GM23338 (cell line): Measurements from ENCODE around the gene CCNY. TPM values are rescaled to one million over a fixed set of nuclear protein-coding genes. Genes with fewer than 3 reads are reported as not detected.
"Not testable (repeated sequence)": the region's sequence is repeated elsewhere in the genome, so short reads cannot be mapped to it uniquely, and the experiment has no call there.

Source experiments
- ATAC-seq: fragments of 200-7000 bp; cut with Tn5 transposase; 3 replicates; pipeline ENCODE4 v1.9.1; 2020
- DNase-seq: peaks from one replicate; pipeline ENCODE4 v3.0.0-alpha.2; 2015; ENCODE audit warnings: low spot score
- H2AFZ ChIP-seq: fragments of 200-600 bp; sonication (generic); 2 replicates; pipeline ENCODE4 v1.8.0; 2016; ENCODE audit warnings: antibody characterized with exemption, mild to moderate bottlenecking, moderate library complexity
- H3F3A ChIP-seq: fragments of 200-600 bp; sonication (generic); replicated peaks from 2 replicates; pipeline ENCODE4 v1.8.0; 2017; ENCODE audit warnings: antibody characterized with exemption, mixed run types, low read depth
- H3K27ac ChIP-seq: fragments of 200-600 bp; sonication (generic); 2 replicates; pipeline ENCODE4 v1.6.1; 2016; ENCODE audit warnings: low read depth
- H3K27me3 ChIP-seq: fragments of 200-600 bp; sonication (generic); 2 replicates; pipeline ENCODE4 v1.8.0; 2016; ENCODE audit warnings: mild to moderate bottlenecking, mixed run types, moderate library complexity; ENCODE audit not compliant: insufficient read depth
- H3K36me3 ChIP-seq: fragments of 200-600 bp; sonication (generic); 2 replicates; pipeline ENCODE4 v1.8.0; 2016; ENCODE audit warnings: mild to moderate bottlenecking; ENCODE audit not compliant: insufficient read depth
- H3K4me1 ChIP-seq: fragments of 200-600 bp; sonication (generic); 2 replicates; pipeline ENCODE4 v1.8.0; 2016; ENCODE audit warnings: mild to moderate bottlenecking, moderate library complexity; ENCODE audit not compliant: insufficient read depth
- H3K4me2 ChIP-seq: fragments of 200-600 bp; sonication (generic); 2 replicates; pipeline ENCODE4 v1.7.1; 2017; ENCODE audit warnings: mixed run types
- H3K4me3 ChIP-seq: fragments of 200-600 bp; sonication (generic); 2 replicates; pipeline ENCODE4 v1.6.1; 2016; ENCODE audit warnings: mixed run types
- H3K79me2 ChIP-seq: fragments of 200-600 bp; sonication (generic); replicated peaks from 2 replicates; pipeline ENCODE4 v1.8.0; 2017; ENCODE audit warnings: mild to moderate bottlenecking; ENCODE audit not compliant: insufficient read depth
- H3K9me2 ChIP-seq: fragments of 200-600 bp; sonication (generic); 2 replicates; pipeline ENCODE4 v1.8.0; 2017; ENCODE audit not compliant: insufficient read depth
- H4K20me1 ChIP-seq: fragments of 200-600 bp; sonication (generic); replicated peaks from 2 replicates; pipeline ENCODE4 v1.8.0; 2017; ENCODE audit warnings: mild to moderate bottlenecking; ENCODE audit not compliant: insufficient read depth
- H3K27ac Mint-ChIP-seq: 2 replicates; pipeline ENCODE4 v1.8.0; 2020; ENCODE audit warnings: inconsistent platforms, mild to moderate bottlenecking, moderate library complexity, mixed read lengths
- H3K27me3 Mint-ChIP-seq: 3 replicates; pipeline ENCODE4 v1.8.0; 2022; ENCODE audit warnings: low read depth, mild to moderate bottlenecking, moderate library complexity, mixed read lengths, inconsistent platforms; ENCODE audit not compliant: insufficient read depth, poor library complexity
- H3K36me3 Mint-ChIP-seq: 3 replicates; pipeline ENCODE4 v1.8.0; 2021; ENCODE audit warnings: low read depth, mild to moderate bottlenecking, inconsistent platforms, moderate library complexity, mixed read lengths
- H3K4me1 Mint-ChIP-seq: 3 replicates; pipeline ENCODE4 v1.8.0; 2020; ENCODE audit warnings: mild to moderate bottlenecking, inconsistent platforms, mixed read lengths
- H3K4me3 Mint-ChIP-seq: 3 replicates; pipeline ENCODE4 v1.8.0; 2021; ENCODE audit warnings: moderate library complexity, mild to moderate bottlenecking, inconsistent platforms, mixed read lengths
- H3K9me3 Mint-ChIP-seq: 3 replicates; pipeline ENCODE4 v1.8.0; 2020; ENCODE audit warnings: moderate library complexity, mild to moderate bottlenecking, inconsistent platforms, mixed read lengths
- CREB1 ChIP-seq: fragments of 250-450 bp; sonication (Bioruptor Pico); IDR thresholded peaks from 2 replicates; pipeline ENCODE4 v1.5.0; 2020; ENCODE audit warnings: low read depth, mild to moderate bottlenecking, moderate library complexity
- ETS1 ChIP-seq: IDR thresholded peaks from 2 replicates; pipeline ENCODE4 v1.6.1; 2016; ENCODE audit warnings: antibody characterized with exemption
- EZH2 ChIP-seq: fragments of 200-600 bp; sonication (generic); IDR thresholded peaks from one replicate; pipeline ENCODE4 v1.8.0; 2017; ENCODE audit warnings: antibody characterized with exemption, mild to moderate bottlenecking, low read depth; ENCODE audit not compliant: unreplicated experiment
- JUNB ChIP-seq: IDR thresholded peaks from one replicate; pipeline ENCODE4 v1.6.1; 2016; ENCODE audit warnings: antibody characterized with exemption; ENCODE audit not compliant: unreplicated experiment
- NANOG ChIP-seq: IDR thresholded peaks from 2 replicates; pipeline ENCODE4 v1.6.1; 2016; ENCODE audit warnings: antibody characterized with exemption, borderline replicate concordance
- POLR2AphosphoS5 ChIP-seq: IDR thresholded peaks from 2 replicates; pipeline ENCODE4 v1.6.1; 2016; ENCODE audit warnings: antibody characterized with exemption, low read depth
- REST ChIP-seq: IDR thresholded peaks from one replicate; pipeline ENCODE4 v1.6.1; 2018; ENCODE audit warnings: antibody characterized with exemption; ENCODE audit not compliant: unreplicated experiment
- ZNF114 ChIP-seq: fragments of 250-450 bp; sonication (Bioruptor Pico); IDR thresholded peaks from 2 replicates; pipeline ENCODE4 v1.5.0; 2020; ENCODE audit warnings: mild to moderate bottlenecking, moderate library complexity
- ZNF331 ChIP-seq: fragments of 250-450 bp; sonication (Bioruptor Pico); IDR thresholded peaks from 2 replicates; pipeline ENCODE4 v1.5.0; 2020; ENCODE audit warnings: low read depth, mild to moderate bottlenecking, moderate library complexity
- ZNF462 ChIP-seq: fragments of 250-450 bp; sonication (Bioruptor Pico); IDR thresholded peaks from 2 replicates; pipeline ENCODE4 v1.5.0; 2020; ENCODE audit warnings: mild to moderate bottlenecking, moderate library complexity
- polyA plus RNA-seq: library from polyadenylated mRNA; unstranded; fragments of >200 nt; fragmentation: Nextera tagmentation; extraction: Ambion mirVana; gene quantifications from 2 replicates; pipeline ENCODE4 v1.2.1, GENCODE V29; 2016
- total RNA-seq: library from RNA; depleted of rRNA; stranded (reverse); fragments of >200 nt; shearing (Covaris generic); gene quantifications from 2 replicates; pipeline ENCODE4 v1.2.3, GENCODE V29; 2014

The CCNY gene
- total and polyA plus RNA-seq, 2 experiments from 2014 or later = 14.2 to 29.0 TPM

GRCh38 chr10:35417795-35418194 is 81.5 kb downstream of the CCNY start (continued):
- TF ChIP-seq CREB1 (CRISPR knock-in tag) = no peak

DNA sequence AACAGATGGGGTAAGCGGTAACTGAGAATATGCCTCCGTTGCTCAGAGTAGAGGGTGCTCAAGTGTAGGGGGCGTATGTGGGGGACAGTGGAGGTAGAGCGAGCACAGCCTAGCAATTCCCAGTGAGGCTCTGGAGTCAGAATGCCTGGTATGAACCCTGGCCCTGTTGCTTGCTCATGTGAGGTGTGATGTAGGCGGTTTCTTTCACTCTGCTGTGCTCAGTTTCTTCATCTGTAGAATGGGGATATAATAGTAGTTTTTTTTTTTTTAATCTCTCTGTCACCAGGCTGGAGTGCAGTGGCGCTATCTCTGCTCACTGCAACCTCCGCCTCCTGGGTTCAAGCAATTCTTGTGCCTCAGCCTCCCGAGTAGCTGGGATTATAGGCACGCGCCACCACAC is 82.3 kb downstream of the CCNY start:
- H3K36me3 ChIP-seq, DNase-seq, H4K20me1 ChIP-seq, H3K4me3 ChIP-seq, H3F3A ChIP-seq, H3K27ac ChIP-seq, H2AFZ ChIP-seq, H3K4me3 Mint-ChIP-seq, H3K9me2 ChIP-seq, H3K27me3 ChIP-seq, H3K4me2 ChIP-seq, ATAC-seq, H3K36me3 Mint-ChIP-seq, H3K9me3 Mint-ChIP-seq, H3K27me3 Mint-ChIP-seq, H3K27ac Mint-ChIP-seq: not testable (repeated sequence)
- H3K79me2 ChIP-seq = peaks cover 98% of the 10 kb centered on the region
- H3K4me1 Mint-ChIP-seq = peaks cover 65% of the 10 kb centered on the region
- peaks cover 44% of the 10 kb centered on the region for H3K4me1 ChIP-seq

- H3K4me2 ChIP-seq = no peak overlapping the region
- Mint-ChIP-seq H3K4me1 (peaks cover 58% of the 10 kb centered on the region), H3K4me3 (no peak overlapping the region), H3K36me3 (no peaks in the 10 kb centered on the region; the same call in 2 of the 3 replicates), H3K27ac (peak overlapping the region; percentile 93; the same call in 1 of the 2 replicates), H3K9me3 (no peaks in the 10 kb centered on the region), H3K27me3 (peaks cover 5% of the 10 kb centered on the region)
- H3K27me3 ChIP-seq = no peaks in the 10 kb centered on the region
- no peaks in the 10 kb centered on the region for H3F3A ChIP-seq
- no peak overlapping the region for H3K4me3 ChIP-seq
- no peak overlapping the region for H2AFZ ChIP-seq
- peak overlapping the region; percentile 40; the same call in 1 of the 2 replicates for H3K27ac ChIP-seq
- DNase-seq (no peak), ATAC-seq (no peak)
- no peaks in the 10 kb centered on the region for H3K9me2 ChIP-seq
- H4K20me1 ChIP-seq = no peaks in the 10 kb centered on the region; the same call in none of the 2 replicates
- peaks cover 100% of the 10 kb centered on the region for H3K79me2 ChIP-seq
- peaks cover 33% of the 10 kb centered on the region for H3K4me1 ChIP-seq
- H3K36me3 ChIP-seq = no peaks in the 10 kb centered on the region
- no peak for TF ChIP-seq ZNF331
- TF ChIP-seq CREB1 (CRISPR knock-in tag) = no peak
- no peak for TF ChIP-seq ZNF462 (CRISPR knock-in tag)
- TF ChIP-seq REST = no peak
- no peak for TF ChIP-seq EZH2
- TF ChIP-seq NANOG = no peak
- no peak for TF ChIP-seq ETS1
- no peak for TF ChIP-seq POLR2AphosphoS5
- no peak for TF ChIP-seq ZNF114
- TF ChIP-seq JUNB = no peak
Observed at GRCh38 chr10:35420044-35420443, 83.7 kb downstream of the CCNY start.
